22Rv1 (cell line): Measurements from ENCODE around the gene OPHN1.

Experiments
- ZFX ChIP-seq: fragments of 450-650 bp; IDR thresholded peaks from 2 replicates; pipeline ENCODE4 v1.6.1; 2017; ENCODE audit warnings: antibody characterized with exemption, borderline replicate concordance
- TF ChIP-seq, protein P1 (sequence below): fragments of 450-650 bp; IDR thresholded peaks from 2 replicates; pipeline ENCODE4 v1.5.1; 2017; ENCODE audit warnings: mild to moderate bottlenecking

DNA sequence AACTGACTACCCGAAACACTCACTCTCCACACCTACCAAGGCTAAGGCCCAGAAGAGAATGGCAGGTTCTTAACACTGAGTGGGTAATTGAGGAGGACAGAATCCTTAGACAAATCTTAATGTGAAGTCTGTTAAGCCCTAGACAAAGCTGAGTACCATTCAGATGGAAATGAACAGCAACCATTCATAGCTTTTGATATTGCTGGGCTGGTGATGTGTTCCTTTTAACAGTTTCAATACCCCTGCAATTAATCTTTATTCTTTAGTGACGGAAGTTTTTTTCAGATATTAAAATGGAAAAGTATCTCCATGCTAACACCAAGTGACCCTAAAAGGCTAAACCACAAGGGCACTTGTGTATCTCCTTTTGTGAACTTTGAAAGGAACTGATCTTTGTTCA is 334.9 kb downstream of the OPHN1 start:
- TF ChIP-seq, protein P1, sequence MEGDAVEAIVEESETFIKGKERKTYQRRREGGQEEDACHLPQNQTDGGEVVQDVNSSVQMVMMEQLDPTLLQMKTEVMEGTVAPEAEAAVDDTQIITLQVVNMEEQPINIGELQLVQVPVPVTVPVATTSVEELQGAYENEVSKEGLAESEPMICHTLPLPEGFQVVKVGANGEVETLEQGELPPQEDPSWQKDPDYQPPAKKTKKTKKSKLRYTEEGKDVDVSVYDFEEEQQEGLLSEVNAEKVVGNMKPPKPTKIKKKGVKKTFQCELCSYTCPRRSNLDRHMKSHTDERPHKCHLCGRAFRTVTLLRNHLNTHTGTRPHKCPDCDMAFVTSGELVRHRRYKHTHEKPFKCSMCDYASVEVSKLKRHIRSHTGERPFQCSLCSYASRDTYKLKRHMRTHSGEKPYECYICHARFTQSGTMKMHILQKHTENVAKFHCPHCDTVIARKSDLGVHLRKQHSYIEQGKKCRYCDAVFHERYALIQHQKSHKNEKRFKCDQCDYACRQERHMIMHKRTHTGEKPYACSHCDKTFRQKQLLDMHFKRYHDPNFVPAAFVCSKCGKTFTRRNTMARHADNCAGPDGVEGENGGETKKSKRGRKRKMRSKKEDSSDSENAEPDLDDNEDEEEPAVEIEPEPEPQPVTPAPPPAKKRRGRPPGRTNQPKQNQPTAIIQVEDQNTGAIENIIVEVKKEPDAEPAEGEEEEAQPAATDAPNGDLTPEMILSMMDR = no peak
- TF ChIP-seq ZFX = no peak
